Osteoblast (primary cell): ENCODE results near the gene FOXO6. TPM values are rescaled to one million over a fixed set of nuclear protein-coding genes. Genes with fewer than 3 reads are reported as not detected.
A peak's percentile ranks its signal among the peaks of the same experiment; 100 is the strongest.

Source experiments
- DNase-seq: peaks from one replicate; pipeline ENCODE4 v3.0.0; 2011; ENCODE audit warnings: low spot score, mixed read lengths; ENCODE audit not compliant: insufficient read length; ENCODE audit errors: missing footprints
- H2AFZ ChIP-seq: 2 replicates; pipeline ENCODE4 v1.6.0; 2011; ENCODE audit warnings: mild to moderate bottlenecking, low read length
- H3K27ac ChIP-seq: 2 replicates; pipeline ENCODE4 v1.5.1; 2011; ENCODE audit warnings: mild to moderate bottlenecking, low read depth, low read length, moderate library complexity
- H3K27me3 ChIP-seq: 2 replicates; pipeline ENCODE4 v1.6.0; 2012; ENCODE audit warnings: mild to moderate bottlenecking, control low read depth, inconsistent platforms, low read length, moderate library complexity; ENCODE audit not compliant: insufficient read depth
- H3K36me3 ChIP-seq: 2 replicates; pipeline ENCODE4 v1.5.1; 2011; ENCODE audit warnings: mild to moderate bottlenecking, low read length, control low read depth, moderate library complexity; ENCODE audit not compliant: insufficient read depth
- H3K4me1 ChIP-seq: 2 replicates; pipeline ENCODE4 v1.5.1; 2011; ENCODE audit warnings: mild to moderate bottlenecking, low read length, control low read depth, moderate library complexity; ENCODE audit not compliant: insufficient read depth
- H3K4me2 ChIP-seq: 2 replicates; pipeline ENCODE4 v1.6.0; 2011; ENCODE audit warnings: mild to moderate bottlenecking, low read length; ENCODE audit not compliant: insufficient read depth
- H3K4me3 ChIP-seq: fragments of 200-600 bp; sonication (generic); 3 replicates; pipeline ENCODE4 v1.5.1; 2012; ENCODE audit warnings: mild to moderate bottlenecking, low read length, inconsistent platforms; ENCODE audit not compliant: insufficient read depth
- H3K79me2 ChIP-seq: 2 replicates; pipeline ENCODE4 v1.6.0; 2012; ENCODE audit warnings: mild to moderate bottlenecking, low read length, control low read depth, inconsistent platforms; ENCODE audit not compliant: insufficient read depth
- H3K9me3 ChIP-seq: 2 replicates; pipeline ENCODE4 v1.5.1; 2011; ENCODE audit warnings: low read depth, low read length, control low read depth
- H4K20me1 ChIP-seq: 2 replicates; pipeline ENCODE4 v1.6.0; 2012; ENCODE audit warnings: mild to moderate bottlenecking, low read length, control low read depth; ENCODE audit not compliant: insufficient read depth
- CTCF ChIP-seq: IDR thresholded peaks from 2 replicates; pipeline ENCODE4 v1.5.1; 2011; ENCODE audit warnings: mild to moderate bottlenecking, low read depth, low read length, moderate library complexity; ENCODE audit errors: extremely low read depth
- total RNA-seq: library from RNA; depleted of rRNA; stranded (reverse); fragments of >200 nt; gene quantifications from 2 replicates; pipeline ENCODE4 v1.2.3, GENCODE V29; 2012

Gene FOXO6
- total RNA-seq, 1 donor = not detected

- peaks cover 18% of the 10 kb centered on the region for H3K4me1 ChIP-seq
- no peaks in the 10 kb centered on the region for H3K36me3 ChIP-seq
- H3K9me3 ChIP-seq = no peaks in the 10 kb centered on the region
- peak; percentile 96 for DNase-seq
- H3K27ac ChIP-seq = no peak overlapping the region
- H3K79me2 ChIP-seq = no peaks in the 10 kb centered on the region
- H3K27me3 ChIP-seq = peaks cover 10% of the 10 kb centered on the region
- H4K20me1 ChIP-seq = peaks cover 4% of the 10 kb centered on the region
- H3K4me3 ChIP-seq = peak overlapping the region; percentile 68
- no peak for TF ChIP-seq CTCF
- peak overlapping the region; percentile 22 for H2AFZ ChIP-seq
- H3K4me2 ChIP-seq = peak overlapping the region; percentile 79
Measured at GRCh38 chr1:41382480-41383090, 21.4 kb downstream of the FOXO6 start.

DNA sequence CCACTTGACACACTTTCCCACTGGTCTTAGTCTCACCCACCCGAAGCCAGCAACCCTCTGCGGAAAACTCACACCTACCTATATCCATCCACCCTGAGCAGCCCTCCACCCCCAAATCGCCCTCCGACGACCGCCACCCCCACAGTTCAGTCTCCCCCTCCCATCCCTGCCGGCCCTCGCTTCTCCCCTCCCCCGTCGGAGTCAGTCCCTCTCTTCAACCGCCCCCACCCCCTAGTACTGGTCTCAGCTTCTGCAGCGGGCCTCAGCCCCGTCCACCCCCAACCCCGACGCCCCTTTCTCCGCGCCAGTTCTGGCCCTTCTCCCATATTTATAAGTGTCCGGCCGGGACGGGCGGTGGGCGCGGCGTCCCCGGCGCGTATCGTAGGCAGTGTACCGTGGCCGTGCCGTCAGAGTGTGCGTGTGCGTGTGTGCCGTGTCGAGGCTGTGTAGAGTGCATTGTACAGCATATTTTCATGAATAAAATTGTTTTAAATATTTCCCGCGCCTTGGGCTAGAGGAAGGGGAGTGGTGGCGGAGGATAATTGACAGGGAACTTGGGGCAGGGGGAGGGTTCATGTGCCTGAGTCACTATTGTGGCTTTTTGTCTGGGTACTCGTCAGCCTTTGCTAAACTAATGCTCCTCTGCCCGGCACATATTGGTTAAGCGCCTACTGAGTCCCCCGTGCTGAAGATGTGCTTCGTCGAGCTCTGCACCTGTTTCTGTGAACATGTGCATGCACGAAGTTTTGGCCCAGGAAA is 22.0 kb downstream of the FOXO6 start:
- H3K4me1 ChIP-seq = peaks cover 21% of the 10 kb centered on the region
- no peak overlapping the region for H2AFZ ChIP-seq
- no peaks in the 10 kb centered on the region for H3K79me2 ChIP-seq
- peak; percentile 95 for DNase-seq
- peak overlapping the region; percentile 68 for H3K4me3 ChIP-seq
- no peak for TF ChIP-seq CTCF
- no peak overlapping the region for H3K27ac ChIP-seq
- peaks cover 4% of the 10 kb centered on the region for H4K20me1 ChIP-seq
- no peaks in the 10 kb centered on the region for H3K9me3 ChIP-seq
- H3K36me3 ChIP-seq = no peaks in the 10 kb centered on the region
- peak overlapping the region; percentile 79 for H3K4me2 ChIP-seq
- peaks cover 10% of the 10 kb centered on the region for H3K27me3 ChIP-seq

GRCh38 chr1:41384579-41384978 is 23.3 kb downstream of the FOXO6 start:
- Histone ChIP-seq H3K36me3 (no peaks in the 10 kb centered on the region), H3K4me3 (no peak overlapping the region), H4K20me1 (peaks cover 4% of the 10 kb centered on the region), H3K79me2 (no peaks in the 10 kb centered on the region), H3K27ac (no peak overlapping the region), H3K9me3 (no peaks in the 10 kb centered on the region), H3K4me2 (no peak overlapping the region), H2AFZ (no peak overlapping the region), H3K27me3 (peaks cover 10% of the 10 kb centered on the region), H3K4me1 (peaks cover 20% of the 10 kb centered on the region)
- TF ChIP-seq CTCF = no peak
- DNase-seq = no peak

GRCh38 chr1:41385398-41386195 is 24.4 kb downstream of the FOXO6 start:
- Histone ChIP-seq H3K9me3 (no peaks in the 10 kb centered on the region), H4K20me1 (peaks cover 4% of the 10 kb centered on the region), H3K36me3 (no peaks in the 10 kb centered on the region), H3K27ac (no peak overlapping the region), H3K4me1 (peaks cover 11% of the 10 kb centered on the region), H3K27me3 (peaks cover 14% of the 10 kb centered on the region), H3K79me2 (no peaks in the 10 kb centered on the region), H3K4me2 (no peak overlapping the region), H3K4me3 (no peak overlapping the region), H2AFZ (no peak overlapping the region)
- no peak for DNase-seq
- TF ChIP-seq CTCF = no peak
